GM23338 (cell line): ENCODE measurements around the gene AQP5. TPM values are rescaled to one million over a fixed set of nuclear protein-coding genes. Genes with fewer than 3 reads are reported as not detected.

ENCODE experiments used
- ATAC-seq: fragments of 200-7000 bp; cut with Tn5 transposase; 3 replicates; pipeline ENCODE4 v1.9.1; 2020
- DNase-seq: peaks from one replicate; pipeline ENCODE4 v3.0.0-alpha.2; 2015; ENCODE audit warnings: low spot score
- H2AFZ ChIP-seq: fragments of 200-600 bp; sonication (generic); 2 replicates; pipeline ENCODE4 v1.8.0; 2016; ENCODE audit warnings: antibody characterized with exemption, mild to moderate bottlenecking, moderate library complexity
- H3F3A ChIP-seq: fragments of 200-600 bp; sonication (generic); replicated peaks from 2 replicates; pipeline ENCODE4 v1.8.0; 2017; ENCODE audit warnings: antibody characterized with exemption, mixed run types, low read depth
- H3K27ac ChIP-seq: fragments of 200-600 bp; sonication (generic); 2 replicates; pipeline ENCODE4 v1.6.1; 2016; ENCODE audit warnings: low read depth
- H3K27me3 ChIP-seq: fragments of 200-600 bp; sonication (generic); 2 replicates; pipeline ENCODE4 v1.8.0; 2016; ENCODE audit warnings: mild to moderate bottlenecking, mixed run types, moderate library complexity; ENCODE audit not compliant: insufficient read depth
- H3K36me3 ChIP-seq: fragments of 200-600 bp; sonication (generic); 2 replicates; pipeline ENCODE4 v1.8.0; 2016; ENCODE audit warnings: mild to moderate bottlenecking; ENCODE audit not compliant: insufficient read depth
- H3K4me1 ChIP-seq: fragments of 200-600 bp; sonication (generic); 2 replicates; pipeline ENCODE4 v1.8.0; 2016; ENCODE audit warnings: mild to moderate bottlenecking, moderate library complexity; ENCODE audit not compliant: insufficient read depth
- H3K4me2 ChIP-seq: fragments of 200-600 bp; sonication (generic); 2 replicates; pipeline ENCODE4 v1.7.1; 2017; ENCODE audit warnings: mixed run types
- H3K4me3 ChIP-seq: fragments of 200-600 bp; sonication (generic); 2 replicates; pipeline ENCODE4 v1.6.1; 2016; ENCODE audit warnings: mixed run types
- H3K79me2 ChIP-seq: fragments of 200-600 bp; sonication (generic); replicated peaks from 2 replicates; pipeline ENCODE4 v1.8.0; 2017; ENCODE audit warnings: mild to moderate bottlenecking; ENCODE audit not compliant: insufficient read depth
- H3K9me2 ChIP-seq: fragments of 200-600 bp; sonication (generic); 2 replicates; pipeline ENCODE4 v1.8.0; 2017; ENCODE audit not compliant: insufficient read depth
- H4K20me1 ChIP-seq: fragments of 200-600 bp; sonication (generic); replicated peaks from 2 replicates; pipeline ENCODE4 v1.8.0; 2017; ENCODE audit warnings: mild to moderate bottlenecking; ENCODE audit not compliant: insufficient read depth
- H3K27ac Mint-ChIP-seq: 2 replicates; pipeline ENCODE4 v1.8.0; 2020; ENCODE audit warnings: inconsistent platforms, mild to moderate bottlenecking, moderate library complexity, mixed read lengths
- H3K27me3 Mint-ChIP-seq: 3 replicates; pipeline ENCODE4 v1.8.0; 2022; ENCODE audit warnings: low read depth, mild to moderate bottlenecking, moderate library complexity, mixed read lengths, inconsistent platforms; ENCODE audit not compliant: insufficient read depth, poor library complexity
- H3K36me3 Mint-ChIP-seq: 3 replicates; pipeline ENCODE4 v1.8.0; 2021; ENCODE audit warnings: low read depth, mild to moderate bottlenecking, inconsistent platforms, moderate library complexity, mixed read lengths
- H3K4me1 Mint-ChIP-seq: 3 replicates; pipeline ENCODE4 v1.8.0; 2020; ENCODE audit warnings: mild to moderate bottlenecking, inconsistent platforms, mixed read lengths
- H3K4me3 Mint-ChIP-seq: 3 replicates; pipeline ENCODE4 v1.8.0; 2021; ENCODE audit warnings: moderate library complexity, mild to moderate bottlenecking, inconsistent platforms, mixed read lengths
- H3K9me3 Mint-ChIP-seq: 3 replicates; pipeline ENCODE4 v1.8.0; 2020; ENCODE audit warnings: moderate library complexity, mild to moderate bottlenecking, inconsistent platforms, mixed read lengths
- CREB1 ChIP-seq: fragments of 250-450 bp; sonication (Bioruptor Pico); IDR thresholded peaks from 2 replicates; pipeline ENCODE4 v1.5.0; 2020; ENCODE audit warnings: low read depth, mild to moderate bottlenecking, moderate library complexity
- CTCF ChIP-seq, 2 experiments: fragments of 200-600 bp in 1 of 2; sonication (generic) in 1 of 2; conservative IDR thresholded peaks; 2 replicates each; pipeline versions ENCODE4 v1.5.1 to v1.6.1; 2016 to 2017; ENCODE audit warnings: antibody characterized with exemption in 2 of 2, low read depth in 2 of 2, mild to moderate bottlenecking in 2 of 2, moderate library complexity in 1 of 2
- ETS1 ChIP-seq: IDR thresholded peaks from 2 replicates; pipeline ENCODE4 v1.6.1; 2016; ENCODE audit warnings: antibody characterized with exemption
- EZH2 ChIP-seq: fragments of 200-600 bp; sonication (generic); IDR thresholded peaks from one replicate; pipeline ENCODE4 v1.8.0; 2017; ENCODE audit warnings: antibody characterized with exemption, mild to moderate bottlenecking, low read depth; ENCODE audit not compliant: unreplicated experiment
- EZH2phosphoT487 ChIP-seq: fragments of 200-600 bp; sonication (generic); IDR thresholded peaks from one replicate; pipeline ENCODE4 v1.8.1; 2018; ENCODE audit warnings: antibody characterized with exemption; ENCODE audit not compliant: unreplicated experiment
- JUNB ChIP-seq: IDR thresholded peaks from one replicate; pipeline ENCODE4 v1.6.1; 2016; ENCODE audit warnings: antibody characterized with exemption; ENCODE audit not compliant: unreplicated experiment
- NANOG ChIP-seq: IDR thresholded peaks from 2 replicates; pipeline ENCODE4 v1.6.1; 2016; ENCODE audit warnings: antibody characterized with exemption, borderline replicate concordance
- POLR2AphosphoS5 ChIP-seq: IDR thresholded peaks from 2 replicates; pipeline ENCODE4 v1.6.1; 2016; ENCODE audit warnings: antibody characterized with exemption, low read depth
- REST ChIP-seq: IDR thresholded peaks from one replicate; pipeline ENCODE4 v1.6.1; 2018; ENCODE audit warnings: antibody characterized with exemption; ENCODE audit not compliant: unreplicated experiment
- STAT1 ChIP-seq: IDR thresholded peaks from one replicate; pipeline ENCODE4 v1.6.1; 2016; ENCODE audit warnings: antibody characterized with exemption; ENCODE audit not compliant: unreplicated experiment
- ZNF114 ChIP-seq: fragments of 250-450 bp; sonication (Bioruptor Pico); IDR thresholded peaks from 2 replicates; pipeline ENCODE4 v1.5.0; 2020; ENCODE audit warnings: mild to moderate bottlenecking, moderate library complexity
- ZNF331 ChIP-seq: fragments of 250-450 bp; sonication (Bioruptor Pico); IDR thresholded peaks from 2 replicates; pipeline ENCODE4 v1.5.0; 2020; ENCODE audit warnings: low read depth, mild to moderate bottlenecking, moderate library complexity
- polyA plus RNA-seq: library from polyadenylated mRNA; unstranded; fragments of >200 nt; fragmentation: Nextera tagmentation; extraction: Ambion mirVana; gene quantifications from 2 replicates; pipeline ENCODE4 v1.2.1, GENCODE V29; 2016
- total RNA-seq: library from RNA; depleted of rRNA; stranded (reverse); fragments of >200 nt; shearing (Covaris generic); gene quantifications from 2 replicates; pipeline ENCODE4 v1.2.3, GENCODE V29; 2014

The AQP5 gene
- total and polyA plus RNA-seq, 2 experiments from 2014 or later, result 1.3 to 2.2 TPM

- TF ChIP-seq CTCF (conservative IDR thresholded peaks at IDR 0.05; ENCODE audit: low read depth in 2 of 2), result no peak
- no peak for TF ChIP-seq STAT1
- TF ChIP-seq ZNF331 (CRISPR knock-in tag), result no peak
- TF ChIP-seq ZNF114, result no peak
- no peak for TF ChIP-seq POLR2AphosphoS5
- no peak for TF ChIP-seq CREB1 (CRISPR knock-in tag)
These were observed 4.8 kb upstream of the AQP5 start (continued) for GRCh38 chr12:49956663-49957569.

GRCh38 chr12:49957570-49957967, 4.1 kb upstream of the AQP5 start:
- no peaks in the 10 kb centered on the region for H4K20me1 ChIP-seq
- H3K27ac Mint-ChIP-seq, result no peak overlapping the region
- peaks cover 74% of the 10 kb centered on the region for H3K27me3 ChIP-seq
- no peak for TF ChIP-seq CTCF (conservative IDR thresholded peaks at IDR 0.05; ENCODE audit: low read depth in 2 of 2)
- TF ChIP-seq JUNB, result no peak
- TF ChIP-seq ZNF114, result no peak
- no peak for TF ChIP-seq ETS1
- no peak for TF ChIP-seq CREB1 (CRISPR knock-in tag)
- no peak for TF ChIP-seq ZNF331 (CRISPR knock-in tag)
- no peak for TF ChIP-seq EZH2
- no peak for TF ChIP-seq NANOG
- TF ChIP-seq REST, result no peak
- TF ChIP-seq EZH2phosphoT487, result no peak
- TF ChIP-seq STAT1, result no peak

More at GRCh38 chr12:49957570-49957967, 4.1 kb upstream of the AQP5 start:
- peaks cover 40% of the 10 kb centered on the region for H3K27me3 Mint-ChIP-seq
- peaks cover 6% of the 10 kb centered on the region; the same call in 2 of the 3 replicates for H3K9me3 Mint-ChIP-seq
- peaks cover 29% of the 10 kb centered on the region for H3K4me1 Mint-ChIP-seq
- H3K4me3 ChIP-seq, result no peak overlapping the region
- no peaks in the 10 kb centered on the region for H3K9me2 ChIP-seq
- H3K79me2 ChIP-seq, result no peaks in the 10 kb centered on the region
- ATAC-seq (no peak), DNase-seq (no peak)
- no peak overlapping the region for H3K4me2 ChIP-seq
- no peaks in the 10 kb centered on the region; the same call in 1 of the 2 replicates for H3K36me3 ChIP-seq
- H2AFZ ChIP-seq, result no peak overlapping the region
- H3K27ac ChIP-seq, result no peak overlapping the region
- peaks cover 35% of the 10 kb centered on the region for H3K4me1 ChIP-seq
- H3K4me3 Mint-ChIP-seq, result no peak overlapping the region
- peaks cover 5% of the 10 kb centered on the region; the same call in 1 of the 3 replicates for H3K36me3 Mint-ChIP-seq
- no peaks in the 10 kb centered on the region for H3F3A ChIP-seq
